DND-41 (cell line): ENCODE data around the gene FCAR.
"Not testable (repeated sequence)": the region's sequence is repeated elsewhere in the genome, so short reads cannot be mapped to it uniquely, and the experiment has no call there.

ENCODE experiments used
- CTCF ChIP-seq: IDR thresholded peaks from 2 replicates; pipeline ENCODE4 v1.5.1; 2012; ENCODE audit warnings: borderline replicate concordance, low read length, moderate library complexity, mild to moderate bottlenecking; ENCODE audit not compliant: poor library complexity, severe bottlenecking; ENCODE audit errors: extremely low read depth
- EZH2 ChIP-seq: IDR thresholded peaks from 3 replicates; pipeline ENCODE4 v1.6.1; 2012; ENCODE audit warnings: borderline replicate concordance, low read depth, mild to moderate bottlenecking, moderate library complexity, low read length, inconsistent platforms; ENCODE audit not compliant: severe bottlenecking

- TF ChIP-seq CTCF, EZH2: not testable (repeated sequence)
Observed at GRCh38 chr19:54825326-54825725, 48.7 kb upstream of the FCAR start.
